Measurements from ENCODE around the gene DRG2.

GRCh38 chr17:18139092-18139491, 51.3 kb downstream of the DRG2 start:
- no peak for TF ChIP-seq RFX5 (IDR thresholded peaks at IDR 0.05)
- TF ChIP-seq, protein P1, sequence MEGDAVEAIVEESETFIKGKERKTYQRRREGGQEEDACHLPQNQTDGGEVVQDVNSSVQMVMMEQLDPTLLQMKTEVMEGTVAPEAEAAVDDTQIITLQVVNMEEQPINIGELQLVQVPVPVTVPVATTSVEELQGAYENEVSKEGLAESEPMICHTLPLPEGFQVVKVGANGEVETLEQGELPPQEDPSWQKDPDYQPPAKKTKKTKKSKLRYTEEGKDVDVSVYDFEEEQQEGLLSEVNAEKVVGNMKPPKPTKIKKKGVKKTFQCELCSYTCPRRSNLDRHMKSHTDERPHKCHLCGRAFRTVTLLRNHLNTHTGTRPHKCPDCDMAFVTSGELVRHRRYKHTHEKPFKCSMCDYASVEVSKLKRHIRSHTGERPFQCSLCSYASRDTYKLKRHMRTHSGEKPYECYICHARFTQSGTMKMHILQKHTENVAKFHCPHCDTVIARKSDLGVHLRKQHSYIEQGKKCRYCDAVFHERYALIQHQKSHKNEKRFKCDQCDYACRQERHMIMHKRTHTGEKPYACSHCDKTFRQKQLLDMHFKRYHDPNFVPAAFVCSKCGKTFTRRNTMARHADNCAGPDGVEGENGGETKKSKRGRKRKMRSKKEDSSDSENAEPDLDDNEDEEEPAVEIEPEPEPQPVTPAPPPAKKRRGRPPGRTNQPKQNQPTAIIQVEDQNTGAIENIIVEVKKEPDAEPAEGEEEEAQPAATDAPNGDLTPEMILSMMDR (IDR thresholded peaks at IDR 0.05) = no peak
